WERI-Rb-1 (cell line): ENCODE measurements around the gene RERE.

Source experiments
- DNase-seq: peaks from one replicate; pipeline ENCODE4 v3.0.0-alpha.2; 2020
- H3K27ac ChIP-seq: fragments of 250-450 bp; sonication (Bioruptor Pico); 2 replicates; pipeline ENCODE4 v1.5.1; 2020; ENCODE audit warnings: mild to moderate bottlenecking, moderate library complexity
- H3K27me3 ChIP-seq: fragments of 250-450 bp; sonication (Bioruptor Pico); 2 replicates; pipeline ENCODE4 v1.5.1; 2021; ENCODE audit warnings: mild to moderate bottlenecking, low read depth, moderate library complexity; ENCODE audit not compliant: insufficient read depth, severe bottlenecking
- H3K36me3 ChIP-seq: fragments of 250-450 bp; sonication (Bioruptor Pico); 2 replicates; pipeline ENCODE4 v1.5.1; 2020; ENCODE audit warnings: mild to moderate bottlenecking, moderate library complexity
- H3K4me3 ChIP-seq: 2 replicates; pipeline ENCODE4 v1.5.1; 2011; ENCODE audit warnings: low read depth, mild to moderate bottlenecking, control low read depth, low read length
- H3K9me3 ChIP-seq: fragments of 250-450 bp; sonication (Bioruptor Pico); 2 replicates; pipeline ENCODE4 v1.5.1; 2021; ENCODE audit warnings: mild to moderate bottlenecking, moderate library complexity; ENCODE audit not compliant: severe bottlenecking
- CTCF ChIP-seq: IDR thresholded peaks from 2 replicates; pipeline ENCODE4 v1.5.1; 2011; ENCODE audit warnings: low read depth, mild to moderate bottlenecking, control low read depth, inconsistent platforms, low read length

Gene RERE

GRCh38 chr1:8752921-8753713, 64.3 kb downstream of the RERE start:
- no peaks in the 10 kb centered on the region for H3K9me3 ChIP-seq
- H3K4me3 ChIP-seq = no peak overlapping the region
- H3K36me3 ChIP-seq = peaks cover 7% of the 10 kb centered on the region; the same call in 1 of the 2 replicates
- DNase-seq = no peak
- H3K27ac ChIP-seq = no peak overlapping the region
- H3K27me3 ChIP-seq = no peaks in the 10 kb centered on the region
- no peak for TF ChIP-seq CTCF

- H3K27ac ChIP-seq = no peak overlapping the region
- DNase-seq = no peak
- H3K4me3 ChIP-seq = no peak overlapping the region
- peaks cover 7% of the 10 kb centered on the region; the same call in 1 of the 2 replicates for H3K36me3 ChIP-seq
- no peaks in the 10 kb centered on the region for H3K9me3 ChIP-seq
- no peaks in the 10 kb centered on the region for H3K27me3 ChIP-seq
- no peak for TF ChIP-seq CTCF
Observed at GRCh38 chr1:8752411-8752810, 65.0 kb downstream of the RERE start.

GRCh38 chr1:8751984-8752383, 65.5 kb downstream of the RERE start:
- DNase-seq = no peak
- no peak for TF ChIP-seq CTCF

GRCh38 chr1:8747879-8748825, 69.3 kb downstream of the RERE start:
- no peak for DNase-seq
- H3K4me3 ChIP-seq = no peak overlapping the region
- no peaks in the 10 kb centered on the region for H3K27me3 ChIP-seq
- TF ChIP-seq CTCF = no peak
- no peak overlapping the region for H3K27ac ChIP-seq
- no peaks in the 10 kb centered on the region for H3K9me3 ChIP-seq
- H3K36me3 ChIP-seq = peaks cover 7% of the 10 kb centered on the region; the same call in 1 of the 2 replicates

More at GRCh38 chr1:8751984-8752383, 65.5 kb downstream of the RERE start:
- no peaks in the 10 kb centered on the region for H3K27me3 ChIP-seq
- H3K9me3 ChIP-seq = no peaks in the 10 kb centered on the region
- peaks cover 7% of the 10 kb centered on the region; the same call in 1 of the 2 replicates for H3K36me3 ChIP-seq
- no peak overlapping the region for H3K4me3 ChIP-seq
- no peak overlapping the region for H3K27ac ChIP-seq

- Histone ChIP-seq H3K27me3 (no peaks in the 10 kb centered on the region), H3K9me3 (no peaks in the 10 kb centered on the region), H3K36me3 (peaks cover 7% of the 10 kb centered on the region; the same call in 1 of the 2 replicates), H3K27ac (no peak overlapping the region), H3K4me3 (no peak overlapping the region)
- DNase-seq = no peak
- TF ChIP-seq CTCF = no peak
Observed at GRCh38 chr1:8746554-8746953, 70.9 kb downstream of the RERE start.
